Eye (tissue), 1 donor: ENCODE data around the gene PAWR.

Source experiments
- DNase-seq: peaks from one replicate; pipeline ENCODE4 v3.0.0-alpha.2; 2015

PAWR gene

GRCh38 chr12:79690638-79691510, at the start of gene PAWR:
Gene PAWR (minus strand): TSS chr12:79690964. CDS start chr12:79690244, 720 bp downstream.
- peak; percentile 90 for DNase-seq

- DNase-seq: peak; percentile 59
Measured at GRCh38 chr12:79737875-79738718, 47.3 kb upstream of the PAWR start.

DNA sequence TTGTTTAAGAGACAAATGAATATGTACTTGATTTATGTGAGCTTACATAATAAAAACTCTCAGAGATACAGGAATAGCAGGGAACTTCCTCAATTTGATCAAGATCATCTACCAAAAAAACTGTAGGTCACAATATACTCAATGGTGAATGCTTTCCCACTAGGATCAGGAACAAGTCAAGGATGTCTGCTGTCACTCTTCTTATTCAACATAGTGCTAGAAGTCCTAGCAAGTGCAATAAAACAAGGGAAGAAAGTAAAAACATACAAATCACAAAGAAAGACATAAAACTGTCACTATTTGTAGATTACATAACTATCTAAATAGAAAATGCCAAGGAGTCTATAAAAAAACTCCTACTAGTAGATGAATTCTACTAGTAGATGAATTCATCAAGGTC, 41.9 kb upstream of the PAWR start:
- DNase-seq: no peak

GRCh38 chr12:79725987-79726386, 35.2 kb upstream of the PAWR start:
- DNase-seq: no peak

DNA sequence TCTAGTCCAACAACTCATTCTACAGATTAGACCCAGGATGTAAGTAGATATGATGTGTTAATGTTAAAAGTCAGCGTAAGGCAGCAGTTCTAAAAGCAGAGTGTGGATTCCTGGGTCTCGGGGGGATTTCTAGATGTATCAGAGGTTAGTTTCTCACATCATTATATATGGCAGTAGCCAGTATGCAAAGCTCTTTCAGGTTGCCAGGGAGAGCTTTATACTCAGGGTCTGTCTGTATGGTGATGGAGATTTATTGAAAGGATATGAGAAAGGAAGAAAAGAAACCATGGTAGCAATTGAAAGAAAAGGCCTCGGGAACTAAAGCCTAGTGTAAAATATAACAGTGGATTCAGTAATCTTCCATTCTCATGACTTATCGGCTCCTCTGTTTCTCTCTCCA, 26.2 kb upstream of the PAWR start:
- DNase-seq: no peak

- no peak for DNase-seq
Measured at GRCh38 chr12:79715308-79715707, 24.5 kb upstream of the PAWR start.

GRCh38 chr12:79710707-79711483, 20.1 kb upstream of the PAWR start:
- no peak for DNase-seq

DNA sequence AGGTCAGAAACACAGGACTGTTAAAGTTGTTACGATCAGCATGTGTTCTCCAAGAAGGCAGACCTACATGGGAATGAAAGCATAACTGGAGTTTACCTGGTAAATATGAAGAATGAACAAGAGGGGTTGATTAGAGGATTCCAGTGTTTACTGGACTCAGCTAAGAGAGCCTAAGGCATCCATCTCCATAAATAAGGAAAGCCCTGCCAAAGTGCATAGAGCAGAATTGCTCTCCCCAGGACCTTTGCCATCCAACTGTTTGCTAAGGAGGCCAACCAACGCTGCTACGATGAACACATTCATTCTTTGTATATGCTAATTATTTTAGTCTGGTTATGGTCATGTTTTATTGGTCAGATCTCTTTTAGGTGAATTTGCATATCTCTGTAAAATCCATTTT, 17.1 kb upstream of the PAWR start:
- no peak for DNase-seq

DNA sequence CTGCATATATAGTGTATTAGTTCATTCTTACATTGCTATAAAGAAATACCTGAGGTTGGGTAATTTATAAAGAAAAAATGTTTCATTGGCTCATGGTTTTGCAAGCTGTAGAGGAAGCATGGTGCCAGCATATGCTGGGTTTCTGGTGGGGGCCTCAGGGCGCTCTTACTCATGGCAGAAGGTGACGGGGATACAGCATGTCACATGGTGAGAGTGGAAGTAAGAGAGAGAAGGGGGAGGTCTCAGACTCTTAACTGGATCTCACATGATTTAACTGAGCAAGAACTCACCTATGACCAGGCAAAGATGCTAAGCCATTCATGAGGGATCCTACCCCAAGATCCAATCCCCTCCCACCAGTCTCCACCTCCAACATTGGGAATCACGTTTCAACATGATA, 15.9 kb upstream of the PAWR start:
- no peak for DNase-seq

DNA sequence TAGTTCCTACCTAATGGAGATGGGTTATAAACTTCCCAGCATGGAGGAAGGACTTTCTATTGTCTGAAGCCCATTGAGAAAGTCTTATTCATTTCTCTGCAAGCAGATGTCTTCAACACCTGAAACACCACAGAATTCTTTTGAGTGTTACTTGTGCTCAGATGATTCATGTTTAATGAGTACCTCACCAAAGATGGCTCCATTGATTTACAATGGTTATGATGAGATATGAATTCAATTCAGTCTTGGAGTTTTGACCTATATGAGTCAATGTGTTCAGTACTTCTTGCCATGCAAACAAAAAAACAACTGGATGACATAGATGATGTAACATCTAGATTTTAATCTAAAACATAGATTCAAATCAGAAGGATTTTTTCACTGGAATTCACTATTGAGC, 15.4 kb upstream of the PAWR start:
- DNase-seq: no peak

GRCh38 chr12:79698966-79699365, 8.2 kb upstream of the PAWR start:
- no peak for DNase-seq

GRCh38 chr12:79696416-79696815, 5.7 kb upstream of the PAWR start:
- DNase-seq: no peak

DNA sequence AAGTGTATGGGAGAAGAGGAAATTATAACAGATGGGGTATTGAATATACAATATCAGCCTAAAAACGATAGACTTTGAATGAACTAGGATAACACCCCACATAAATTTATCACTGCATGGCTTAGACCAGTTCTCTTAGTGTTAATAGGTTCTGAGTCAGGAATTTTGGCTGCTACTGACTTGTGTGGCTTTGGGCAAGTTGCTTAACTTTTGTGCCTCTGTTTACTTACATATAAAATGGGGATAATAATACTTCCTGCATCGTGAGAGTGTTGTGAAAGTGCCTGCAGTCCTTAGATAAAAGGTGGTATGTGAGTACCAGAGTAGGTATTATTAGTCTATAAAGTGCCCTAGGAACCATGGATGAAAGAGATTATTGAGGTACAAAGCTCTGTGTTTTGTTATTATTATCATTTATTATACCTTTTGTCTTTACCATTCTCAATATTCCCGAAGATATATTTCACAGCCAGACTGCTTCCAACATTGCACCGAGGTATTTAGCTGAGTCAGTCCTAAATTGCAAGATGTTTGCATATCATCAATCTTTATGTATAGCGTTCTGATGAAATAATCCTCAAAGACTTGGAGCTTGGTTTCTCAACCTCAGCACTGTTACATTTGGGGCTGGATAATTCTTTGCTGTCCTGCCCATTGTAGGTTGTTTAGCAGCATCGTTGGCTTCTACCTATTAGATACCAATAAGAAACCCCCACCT, 2.3 kb upstream of the PAWR start:
- no peak for DNase-seq

DNA sequence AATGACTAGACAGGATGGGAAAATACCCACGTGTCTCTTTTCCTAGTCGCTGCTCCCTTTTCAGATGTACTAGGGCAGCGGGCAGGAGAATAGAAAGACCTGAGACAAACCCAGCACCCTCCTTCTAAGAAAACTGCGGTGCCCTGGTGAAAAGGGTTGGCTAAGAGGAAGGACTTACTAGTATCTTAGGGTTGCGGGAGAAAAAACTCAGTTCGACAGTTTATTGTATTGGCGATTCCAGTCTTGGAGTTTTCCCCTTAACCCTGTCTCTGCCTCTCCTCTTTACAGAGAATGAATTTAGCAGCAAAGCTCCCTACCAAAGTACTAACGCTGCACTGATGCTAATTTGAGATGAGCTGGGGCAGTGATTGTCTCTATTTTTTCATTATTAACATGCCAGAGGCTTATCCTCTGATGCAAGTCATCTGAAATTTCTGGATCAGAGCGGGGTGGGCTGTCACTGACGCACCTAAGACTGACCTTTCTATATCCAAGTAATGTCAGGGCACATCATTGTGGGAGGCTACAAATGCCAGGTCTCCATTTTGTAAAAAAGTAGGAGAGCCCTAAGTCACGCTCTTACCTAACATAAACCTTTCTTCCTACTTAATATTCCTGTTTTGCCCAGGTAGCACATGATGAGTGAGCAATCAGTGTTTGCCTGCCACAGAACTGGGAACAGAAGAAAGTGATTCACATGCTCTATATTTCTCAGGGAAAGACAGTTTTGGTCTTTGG, 916 bp upstream of the PAWR start:
- DNase-seq: no peak

DNA sequence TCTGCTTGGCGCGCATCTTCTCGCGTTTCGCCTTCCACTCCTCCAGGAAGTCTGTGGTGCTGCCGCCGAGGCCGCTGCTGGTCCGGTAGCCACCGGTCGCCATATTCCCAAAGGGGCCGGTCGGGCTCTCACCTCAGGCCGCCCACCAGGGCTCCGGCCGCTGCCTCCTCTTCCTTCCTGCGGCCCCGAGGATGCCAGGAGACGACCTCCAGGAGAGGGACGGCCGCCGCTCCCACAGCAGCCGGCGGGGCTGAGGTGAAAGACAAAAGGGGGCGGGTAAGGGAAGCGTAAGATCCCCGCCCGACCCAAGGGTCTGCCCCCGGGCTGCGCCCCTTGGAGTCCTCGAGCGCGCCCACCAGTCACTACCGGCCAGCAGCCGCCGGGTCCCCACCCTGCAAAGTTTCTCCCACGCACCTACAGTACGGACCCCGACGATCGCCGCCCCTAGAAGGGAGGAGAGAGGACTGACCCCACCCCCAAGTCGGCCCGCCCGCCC, 574 bp downstream of the PAWR start:
- no peak for DNase-seq

GRCh38 chr12:79689477-79690141, 1.2 kb downstream of the PAWR start:
- DNase-seq: peak; percentile 79

GRCh38 chr12:79689061-79689476, 1.7 kb downstream of the PAWR start:
- DNase-seq: no peak

DNA sequence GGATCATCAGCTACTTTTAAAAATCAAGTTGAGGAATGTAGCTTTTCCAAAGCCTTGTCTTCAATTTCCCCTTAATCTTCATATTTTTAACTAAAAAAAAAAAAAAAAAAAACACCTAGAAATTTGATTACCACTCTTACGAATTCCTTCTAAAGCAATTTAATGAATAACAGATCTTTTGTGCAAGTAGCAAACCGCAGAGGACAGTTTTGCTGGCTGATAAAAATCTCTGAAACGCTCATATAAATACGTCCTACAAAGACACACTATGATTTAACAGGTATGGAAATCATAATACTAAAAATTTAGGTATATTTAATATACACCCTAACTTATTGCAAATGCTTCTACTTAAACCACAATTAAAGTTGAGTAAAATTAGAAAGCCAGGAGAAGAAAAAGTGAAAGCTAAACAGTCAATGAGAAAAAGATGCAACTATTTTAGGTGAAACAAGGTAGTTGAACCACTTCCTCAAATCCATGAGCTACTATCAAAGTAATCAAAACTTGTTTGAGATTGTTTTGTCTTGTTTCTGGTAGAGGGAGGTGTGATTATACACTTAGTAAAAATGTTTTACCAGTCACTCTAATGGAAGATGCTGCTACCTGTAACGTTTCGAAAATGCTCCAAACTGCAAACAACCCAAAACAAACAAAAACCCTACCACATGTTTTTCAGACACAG, 2.2 kb downstream of the PAWR start:
- no peak for DNase-seq

GRCh38 chr12:79687711-79688260, 3.0 kb downstream of the PAWR start:
- peak; percentile 26 for DNase-seq

GRCh38 chr12:79686171-79686570, 4.6 kb downstream of the PAWR start:
- no peak for DNase-seq
